SK-N-MC (cell line): ENCODE results near the gene MOV10L1.
A peak's percentile ranks its signal among the peaks of the same experiment; 100 is the strongest.
"Not testable (repeated sequence)": the region's sequence is repeated elsewhere in the genome, so short reads cannot be mapped to it uniquely, and the experiment has no call there.

Experiments
- DNase-seq: peaks from one replicate; pipeline ENCODE4 v3.0.0-alpha.2; 2011; ENCODE audit warnings: low read depth, low spot score
- H3K27ac ChIP-seq: fragments of 200-600 bp; sonication (generic); 2 replicates; pipeline ENCODE4 v1.5.1; 2016; ENCODE audit warnings: mixed run types
- H3K36me3 ChIP-seq: fragments of 200-600 bp; sonication (generic); 2 replicates; pipeline ENCODE4 v1.6.1; 2017; ENCODE audit warnings: antibody characterized with exemption, low read length, mixed read lengths; ENCODE audit not compliant: insufficient read depth
- H3K4me3 ChIP-seq: fragments of 200-600 bp; sonication (generic); 2 replicates; pipeline ENCODE4 v1.5.1; 2016
- H3K9ac ChIP-seq: fragments of 200-600 bp; sonication (generic); 2 replicates; pipeline ENCODE4 v1.8.0; 2017; ENCODE audit warnings: mixed run types, mixed read lengths; ENCODE audit not compliant: insufficient read length
- H3K9me3 ChIP-seq: fragments of 200-600 bp; sonication (generic); 2 replicates; pipeline ENCODE4 v1.6.1; 2017; ENCODE audit warnings: low read depth, mild to moderate bottlenecking, antibody characterized with exemption, low read length, moderate library complexity, mixed read lengths
- EZH2 ChIP-seq: fragments of 200-600 bp; sonication (generic); IDR thresholded peaks from one replicate; pipeline ENCODE4 v1.6.1; 2017; ENCODE audit warnings: antibody characterized with exemption
- FOXP2 ChIP-seq: optimal IDR thresholded peaks from 2 replicates; pipeline ENCODE3; 2011; ENCODE audit warnings: mild to moderate bottlenecking, moderate library complexity; ENCODE audit not compliant: insufficient read depth; ENCODE audit errors: extremely low read length, control extremely low read depth
- POLR2AphosphoS5 ChIP-seq: IDR thresholded peaks from 2 replicates; pipeline ENCODE4 v1.6.1; 2012; ENCODE audit warnings: mild to moderate bottlenecking, low read depth, low read length, borderline replicate concordance

Gene MOV10L1

DNA sequence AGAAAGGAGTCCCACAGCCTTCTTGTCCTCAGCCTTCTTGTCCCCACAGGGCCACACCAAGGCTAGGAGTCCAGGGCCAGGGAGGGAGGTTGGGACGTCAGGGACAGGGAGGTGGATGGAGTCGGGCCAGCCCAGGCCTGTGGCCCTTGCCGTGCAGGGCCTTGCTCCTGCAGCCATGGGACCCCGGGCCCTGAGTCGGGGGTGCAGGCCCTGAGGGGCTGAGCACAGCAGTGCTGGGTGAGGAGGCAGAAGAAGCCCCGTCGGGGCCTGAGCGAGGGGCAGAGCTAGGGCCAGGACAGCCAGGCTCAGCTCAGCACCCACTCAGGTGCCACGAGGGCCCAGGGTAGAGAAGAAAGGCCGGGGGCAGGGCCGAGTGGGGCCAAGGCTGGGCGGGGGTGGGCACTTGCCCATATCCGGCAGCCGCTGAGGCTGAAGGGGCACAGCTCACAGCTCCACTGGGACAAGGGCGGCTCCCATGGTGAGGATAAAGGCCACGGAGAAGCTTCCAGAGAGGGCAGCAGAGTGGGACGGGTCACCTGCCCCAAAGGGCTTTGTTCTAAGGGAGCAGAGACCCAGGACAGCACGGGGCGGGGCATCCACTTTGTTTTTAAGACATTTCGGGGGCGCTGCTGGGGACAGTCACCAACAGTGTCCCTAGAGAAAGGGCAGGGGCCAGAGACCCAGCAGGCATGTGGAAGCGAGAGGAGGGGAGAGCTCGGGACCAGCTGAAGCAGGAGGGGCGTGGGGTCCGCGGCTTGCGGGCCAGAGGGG lies 8.2 kb upstream of the MOV10L1 start:
- Histone ChIP-seq H3K9ac (no peak overlapping the region), H3K27ac (no peak overlapping the region), H3K4me3 (no peak overlapping the region), H3K9me3 (no peaks in the 10 kb centered on the region), H3K36me3 (no peaks in the 10 kb centered on the region)
- TF ChIP-seq POLR2AphosphoS5 (no peak), EZH2 (no peak), FOXP2 (no peak)
- DNase-seq: no peak

DNA sequence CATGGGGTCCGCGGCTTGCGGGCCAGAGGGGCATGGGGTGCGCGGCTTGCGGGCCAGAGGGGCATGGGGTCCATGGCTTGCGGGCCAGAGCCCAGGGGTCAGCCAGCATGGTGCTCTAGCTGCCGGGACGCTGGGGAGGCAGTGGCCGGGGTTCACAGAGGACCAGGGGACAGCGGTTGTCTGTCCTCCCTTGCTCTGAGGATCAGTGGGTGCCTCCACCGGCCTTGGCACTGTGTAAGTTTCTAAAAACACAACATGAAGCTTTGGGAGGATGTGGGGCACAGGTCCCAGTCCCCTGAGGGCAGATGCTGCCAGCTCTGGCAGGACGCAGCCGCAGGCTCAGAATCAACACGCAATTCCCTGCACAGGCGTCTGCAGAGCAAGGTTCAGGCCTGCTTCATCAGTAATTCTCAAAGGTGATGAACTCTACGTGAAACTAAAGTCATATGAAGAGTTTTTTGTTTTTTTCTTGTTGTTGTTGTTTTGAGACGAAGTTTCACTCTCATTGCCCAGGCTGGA lies 7.5 kb upstream of the MOV10L1 start:
- Histone ChIP-seq H3K27ac (no peak overlapping the region), H3K36me3 (no peaks in the 10 kb centered on the region), H3K9me3 (no peaks in the 10 kb centered on the region), H3K4me3 (no peak overlapping the region), H3K9ac (no peak overlapping the region)
- no peak for DNase-seq
- TF ChIP-seq EZH2 (no peak), FOXP2 (no peak), POLR2AphosphoS5 (no peak)

GRCh38 chr22:50082961-50083461 lies 6.8 kb upstream of the MOV10L1 start:
- DNase-seq: no peak
- Histone ChIP-seq H3K4me3 (no peak overlapping the region), H3K27ac (no peak overlapping the region), H3K36me3 (no peaks in the 10 kb centered on the region), H3K9ac (no peak overlapping the region), H3K9me3 (no peaks in the 10 kb centered on the region)
- no peak for TF ChIP-seq EZH2
- no peak for TF ChIP-seq FOXP2

- no peak overlapping the region for H3K27ac ChIP-seq
- no peak overlapping the region for H3K4me3 ChIP-seq
- DNase-seq: no peak
- TF ChIP-seq EZH2 (no peak), POLR2AphosphoS5 (no peak), FOXP2 (no peak)
- no peaks in the 10 kb centered on the region for H3K9me3 ChIP-seq
- H3K36me3 ChIP-seq: no peaks in the 10 kb centered on the region
- H3K9ac ChIP-seq: peak overlapping the region; percentile 26
Observed at GRCh38 chr22:50083462-50084079, 6.2 kb upstream of the MOV10L1 start.

DNA sequence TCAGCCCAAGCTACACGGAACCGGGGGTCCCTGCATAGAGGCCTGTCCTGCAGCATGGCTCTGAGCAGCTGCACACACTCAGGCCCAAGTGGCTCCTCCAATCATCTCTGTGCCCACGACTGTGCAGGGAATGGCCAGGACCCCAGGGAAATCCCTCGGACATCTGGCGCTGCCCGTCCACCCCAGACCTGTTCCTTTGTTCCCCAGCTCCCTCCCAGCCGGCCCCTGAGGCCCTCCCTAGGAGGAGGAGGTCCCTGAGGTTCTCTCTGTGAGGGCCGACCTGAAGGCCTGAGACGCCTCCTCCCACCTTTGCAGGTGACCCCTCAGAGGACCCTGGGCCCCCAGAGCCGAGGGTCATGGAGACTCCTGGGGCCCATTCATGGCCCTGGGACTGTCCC lies 5.7 kb upstream of the MOV10L1 start:
- DNase-seq: no peak
- Histone ChIP-seq H3K4me3 (no peak overlapping the region), H3K9ac (peak overlapping the region; percentile 72), H3K36me3 (no peaks in the 10 kb centered on the region), H3K9me3 (no peaks in the 10 kb centered on the region), H3K27ac (no peak overlapping the region)
- TF ChIP-seq FOXP2: no peak
- no peak for TF ChIP-seq POLR2AphosphoS5
- TF ChIP-seq EZH2: no peak

DNA sequence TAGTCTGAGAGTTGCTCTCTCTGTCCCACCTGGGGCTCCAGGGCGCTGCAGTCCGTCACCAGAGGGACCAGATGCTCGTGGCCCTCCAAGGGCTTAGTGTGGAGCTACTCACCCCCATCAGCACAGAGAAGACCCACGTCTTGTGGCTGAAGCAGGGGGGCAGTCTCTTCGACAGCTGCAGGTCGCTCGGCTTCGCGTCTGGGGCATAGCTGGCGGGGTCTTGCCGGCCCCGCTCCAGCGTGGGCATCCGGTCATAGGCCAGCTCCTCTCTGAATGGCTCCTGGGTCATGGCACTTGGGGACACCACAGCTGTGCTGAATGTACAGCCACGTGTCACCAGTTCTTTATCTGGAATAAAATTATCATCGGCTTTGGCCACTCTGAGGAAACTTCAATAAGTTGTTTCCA lies 5.2 kb upstream of the MOV10L1 start:
- Histone ChIP-seq H3K27ac (no peak overlapping the region), H3K9me3 (no peaks in the 10 kb centered on the region), H3K4me3 (no peak overlapping the region), H3K36me3 (no peaks in the 10 kb centered on the region), H3K9ac (peak overlapping the region; percentile 72)
- DNase-seq: no peak
- TF ChIP-seq POLR2AphosphoS5: no peak
- TF ChIP-seq EZH2: no peak
- no peak for TF ChIP-seq FOXP2

DNA sequence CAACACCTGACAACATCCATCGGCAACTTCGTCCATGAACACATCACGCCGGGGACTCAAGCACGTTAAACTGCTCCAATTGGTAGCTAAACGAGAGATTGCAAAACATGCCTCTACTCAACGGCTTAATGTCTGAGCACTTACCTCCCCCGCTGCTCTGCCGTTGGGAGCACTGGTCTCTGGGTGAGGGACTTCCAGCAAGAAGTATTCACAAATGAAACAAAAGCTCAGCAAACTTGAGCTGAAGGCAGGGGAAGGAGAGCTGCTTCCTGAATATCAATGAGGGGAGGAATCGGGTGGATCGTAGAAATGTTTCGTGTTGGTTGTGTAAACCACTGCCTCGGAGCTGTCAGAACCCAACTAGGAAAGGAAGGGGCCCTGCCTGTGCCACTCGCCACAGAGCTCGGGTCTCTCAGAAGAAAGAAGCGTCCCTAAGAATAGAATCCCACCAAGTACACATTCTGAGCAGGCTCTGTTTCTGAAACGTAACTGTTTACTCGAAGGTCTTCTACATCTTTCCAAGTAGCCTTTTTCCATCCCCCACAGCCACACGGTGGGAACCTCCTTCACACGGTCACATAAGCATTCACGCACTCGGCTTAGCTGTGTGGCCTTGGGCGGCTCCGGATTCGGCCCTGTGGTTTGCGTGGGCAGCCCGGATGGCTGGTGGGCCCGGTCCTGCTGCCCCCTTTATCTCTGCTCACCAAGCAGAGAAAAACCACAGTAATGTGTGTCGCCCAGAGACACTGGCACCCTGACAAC lies 4.4 kb upstream of the MOV10L1 start, which contains the start of gene MLC1:
TSS of gene MLC1 (minus strand) at position 216 of the 762 bp plus-strand sequence. CDS start 524 bp downstream, outside the sequence.
- H3K4me3 ChIP-seq: no peak within 1 kb of the TSS
- H3K36me3 ChIP-seq: no peaks in the 10 kb centered on the region
- H3K9me3 ChIP-seq: no peaks in the 10 kb centered on the region
- peak; percentile 82 for DNase-seq
- no peak within 1 kb of the TSS for H3K27ac ChIP-seq
- H3K9ac ChIP-seq: peak within 1 kb of the TSS; percentile 72
- peak; percentile 77 for TF ChIP-seq POLR2AphosphoS5
- peak; percentile 48 for TF ChIP-seq FOXP2
- TF ChIP-seq EZH2: no peak

DNA sequence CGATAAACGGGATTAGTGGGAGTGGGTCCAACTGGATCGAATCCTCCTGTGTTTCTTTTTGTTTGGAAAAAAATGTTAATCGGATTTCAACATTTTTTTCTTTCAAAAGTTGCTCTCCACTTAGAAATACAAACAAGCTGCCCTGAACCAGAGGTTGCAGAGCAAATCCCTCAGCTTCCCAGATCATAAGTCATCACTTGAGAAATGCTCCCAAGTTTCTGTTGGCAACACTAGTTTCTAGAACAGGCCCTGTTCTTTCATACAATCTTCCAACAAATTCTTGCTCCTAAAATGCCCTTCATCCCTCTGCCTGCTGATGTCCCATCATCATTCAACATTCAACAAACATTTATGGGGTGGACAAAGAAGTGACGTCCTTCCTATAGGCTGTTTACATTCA lies 3.3 kb upstream of the MOV10L1 start:
- Histone ChIP-seq H3K36me3 (no peaks in the 10 kb centered on the region), H3K27ac (no peak overlapping the region), H3K9me3 (no peaks in the 10 kb centered on the region), H3K9ac (no peak overlapping the region), H3K4me3 (no peak overlapping the region)
- TF ChIP-seq FOXP2: no peak
- TF ChIP-seq POLR2AphosphoS5: no peak
- no peak for TF ChIP-seq EZH2
- DNase-seq: no peak

- not testable (repeated sequence) for DNase-seq, H3K36me3 ChIP-seq, H3K4me3 ChIP-seq, H3K9me3 ChIP-seq, H3K9ac ChIP-seq, H3K27ac ChIP-seq
Observed at GRCh38 chr22:50086975-50087374, 2.8 kb upstream of the MOV10L1 start.
